Measurements from ENCODE around the gene SERP2.

The SERP2 gene

DNA sequence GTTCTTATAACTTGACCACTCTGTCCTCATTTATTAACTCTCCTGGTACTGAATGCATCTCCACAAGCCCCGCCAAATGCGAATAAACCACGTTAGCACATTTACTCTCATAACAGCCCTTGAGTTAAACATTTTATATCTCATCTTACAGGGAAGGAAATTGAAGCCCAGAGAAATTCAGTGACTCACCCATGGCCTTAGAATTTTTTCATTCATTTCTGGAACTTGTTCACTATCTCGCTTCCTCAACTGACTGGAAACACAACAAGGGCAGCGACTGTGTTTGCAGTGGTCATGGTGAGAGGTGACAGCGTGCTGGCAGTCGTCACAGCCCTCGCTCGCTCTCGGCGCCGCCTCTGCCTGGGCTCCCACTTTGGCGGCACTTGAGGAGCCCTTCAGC, 39.5 kb downstream of the SERP2 start:
- DNase-seq, result no peak

DNA sequence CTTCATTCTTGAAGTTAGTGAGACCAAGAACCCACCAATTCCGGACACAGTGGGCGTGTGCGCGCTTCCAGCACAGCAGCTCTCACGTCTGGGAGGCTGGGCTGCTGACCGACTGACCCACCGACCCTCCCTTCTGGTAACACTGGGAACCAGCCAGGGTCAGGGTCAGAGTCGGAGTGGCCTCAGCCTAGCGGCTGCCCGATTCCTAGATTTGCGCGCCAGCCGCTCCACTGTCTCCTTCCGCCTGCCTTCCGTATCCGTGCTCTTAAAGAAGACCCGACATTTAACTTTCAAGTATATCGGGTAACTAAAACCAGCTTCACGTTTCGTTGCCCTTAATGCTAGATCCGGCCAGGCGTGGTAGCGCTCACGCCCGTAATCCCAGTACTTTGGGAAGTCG, 41.1 kb downstream of the SERP2 start:
- no peak for DNase-seq

DNA sequence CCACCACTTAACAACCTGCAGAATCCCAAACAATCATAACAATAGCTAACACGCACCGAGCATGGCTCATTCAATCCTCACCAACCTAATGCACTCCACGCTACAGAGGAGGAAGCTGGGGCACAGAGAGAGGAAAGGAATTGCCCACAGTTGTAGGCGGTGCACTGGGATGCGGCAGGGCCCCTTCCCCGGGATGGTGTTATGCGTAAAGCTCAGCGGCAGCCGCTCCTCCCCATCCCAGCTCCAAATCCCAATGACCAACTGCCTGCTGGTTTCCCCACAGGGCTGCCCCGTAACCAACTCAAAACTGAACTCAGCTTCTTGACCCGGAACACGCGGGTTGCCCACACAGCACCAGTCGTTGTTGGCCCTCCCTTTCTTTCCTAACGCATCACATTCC, 42.2 kb downstream of the SERP2 start:
- no peak for DNase-seq

DNA sequence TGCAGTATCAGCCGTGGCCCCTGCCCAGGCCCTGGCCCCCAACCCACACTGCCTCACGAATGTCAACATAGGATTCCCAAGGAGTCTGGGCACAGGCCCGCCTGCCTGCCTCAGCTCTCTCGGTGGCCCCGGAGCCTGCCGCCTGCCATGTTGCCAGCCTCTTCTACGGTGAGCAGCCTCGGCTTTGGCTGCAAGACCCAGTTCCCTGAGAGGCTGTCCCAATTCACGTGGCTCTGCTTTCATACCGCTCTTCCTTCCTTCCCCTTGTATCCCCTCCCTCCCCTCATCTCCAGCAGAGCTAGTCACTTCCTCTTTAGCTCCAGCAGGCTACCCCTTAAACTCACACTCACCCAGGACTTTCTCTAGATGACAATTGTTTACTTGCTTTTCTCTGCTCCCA, 42.7 kb downstream of the SERP2 start:
- DNase-seq, result no peak

DNA sequence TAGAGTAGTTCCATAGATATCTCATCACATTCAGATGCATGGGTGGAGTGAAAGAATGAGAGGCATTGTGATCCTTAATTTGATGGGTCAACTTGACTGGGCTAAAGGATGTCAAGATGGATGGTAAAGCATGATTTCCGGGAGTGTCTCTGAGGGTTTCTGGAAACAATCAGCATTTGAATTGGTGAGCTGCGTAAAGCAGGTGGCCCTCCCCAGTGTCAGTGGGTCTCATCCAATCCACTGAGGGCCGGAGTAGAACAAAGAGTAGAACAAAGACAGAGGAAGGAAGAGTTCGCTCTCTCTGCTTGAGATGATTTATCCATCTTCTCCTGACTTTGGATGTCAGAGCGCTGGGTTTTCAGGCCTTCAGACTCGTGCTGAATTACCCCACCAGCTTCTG, 43.1 kb downstream of the SERP2 start:
- no peak for DNase-seq

DNA sequence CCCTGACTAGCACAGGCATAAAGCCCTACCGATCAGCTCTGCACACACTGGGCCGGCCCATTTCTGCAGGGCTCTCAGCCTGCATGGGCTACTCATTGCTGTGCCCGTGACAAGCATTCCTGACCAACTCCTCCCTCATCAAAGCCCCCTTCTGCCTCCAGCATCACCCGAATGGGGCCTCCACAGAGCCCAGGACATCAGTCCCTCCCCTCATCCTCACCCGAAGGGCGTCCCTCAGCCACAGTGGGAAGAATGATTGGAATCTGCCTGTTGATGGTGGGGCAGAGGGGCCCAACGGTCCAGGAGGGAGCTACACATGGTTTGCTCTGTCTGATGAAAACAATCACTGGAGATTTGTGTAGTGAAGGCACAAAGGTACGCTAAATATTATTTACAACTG, 43.8 kb downstream of the SERP2 start:
- DNase-seq, result no peak

DNA sequence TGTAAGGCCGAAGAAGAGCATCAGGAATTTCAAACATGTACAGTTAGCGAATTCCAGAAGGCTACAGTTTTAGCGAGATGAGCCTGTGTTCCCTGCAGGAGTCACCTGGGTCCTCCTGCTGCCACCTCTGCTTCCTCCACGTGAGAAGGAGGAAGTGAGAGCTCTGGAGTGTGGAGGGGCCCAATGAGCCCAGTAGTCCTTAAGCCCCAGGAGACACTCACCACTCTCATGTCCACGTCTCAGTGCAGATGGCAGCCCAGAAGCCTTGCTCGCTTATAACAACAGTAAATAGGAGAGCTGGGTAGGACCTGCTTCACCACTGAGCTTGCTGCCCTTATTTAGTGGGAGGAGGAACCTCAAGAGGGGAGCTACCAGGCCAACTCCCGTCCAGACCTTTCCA, 44.3 kb downstream of the SERP2 start:
- DNase-seq, result no peak

DNA sequence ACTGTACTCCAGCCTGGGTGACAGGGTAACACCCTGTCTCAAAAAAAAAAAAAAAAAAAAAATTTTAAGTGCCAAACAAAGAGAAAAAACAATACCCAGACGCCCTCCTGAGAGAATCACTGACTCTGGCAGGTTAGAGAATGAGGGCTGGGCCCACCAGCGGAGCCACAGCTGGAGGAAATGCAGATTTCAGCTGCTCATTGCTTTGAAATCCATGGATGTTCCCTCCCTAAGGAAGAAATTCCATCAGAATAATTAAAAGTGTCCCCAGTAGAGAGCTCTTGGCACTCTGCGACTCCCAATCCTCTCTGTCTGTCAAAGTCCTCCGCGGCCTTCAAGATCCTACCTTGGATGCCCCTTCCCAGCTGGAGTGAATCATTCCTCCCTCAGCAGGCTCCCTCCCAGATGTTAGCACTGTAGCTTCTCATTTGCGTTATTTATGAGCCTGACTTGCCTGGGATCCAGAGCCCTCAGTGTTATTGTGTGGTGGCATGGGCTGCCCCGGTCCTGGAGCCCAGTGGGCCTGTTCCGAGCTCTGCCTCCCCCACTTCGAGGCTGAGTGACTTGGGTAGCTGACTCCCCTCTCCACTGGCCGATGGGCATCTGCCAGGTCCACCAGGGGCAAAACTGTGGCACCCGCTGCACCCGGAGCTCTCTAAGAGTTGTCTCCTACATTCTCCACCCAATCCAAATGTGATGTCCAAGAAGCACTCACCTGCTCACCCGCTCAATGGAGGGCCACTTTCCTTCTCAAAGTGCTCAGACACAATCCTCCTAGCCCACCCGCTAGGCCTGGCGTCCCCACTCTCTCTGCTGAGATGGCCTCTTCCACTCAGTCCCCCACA, 47.0 kb downstream of the SERP2 start:
- no peak for DNase-seq

DNA sequence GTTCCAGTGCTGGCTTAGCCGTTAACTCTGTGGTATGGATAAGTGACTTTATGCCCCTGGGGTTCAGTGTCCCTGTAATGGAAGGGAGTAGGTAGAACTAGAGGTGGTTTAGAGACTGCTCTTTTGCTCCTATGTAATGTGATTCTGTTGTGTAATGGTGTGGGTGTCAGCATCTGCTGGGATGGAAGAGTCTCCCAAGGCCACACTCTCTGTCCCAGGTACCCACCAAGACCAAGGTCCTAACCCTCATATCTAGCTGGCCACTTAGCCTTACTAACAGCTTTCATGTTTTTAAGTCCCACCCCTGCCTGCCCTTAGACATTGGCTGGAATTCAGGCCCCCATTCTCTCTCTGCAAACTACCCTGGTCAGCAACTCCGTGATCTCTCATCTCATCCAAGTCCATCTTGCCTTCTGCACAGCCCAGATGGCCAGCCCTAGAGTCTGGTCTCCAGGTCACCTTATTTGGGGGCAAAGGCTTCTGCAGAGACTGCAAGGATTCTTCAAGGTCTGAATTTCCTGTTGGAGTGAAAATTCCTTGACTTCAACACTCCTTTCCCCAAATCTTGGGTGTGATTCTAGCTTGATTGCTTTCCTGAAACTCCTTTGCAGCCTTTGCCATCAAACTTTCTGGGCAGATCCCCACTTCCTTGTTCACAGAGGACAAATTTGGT, 48.4 kb downstream of the SERP2 start:
- DNase-seq, result no peak

DNA sequence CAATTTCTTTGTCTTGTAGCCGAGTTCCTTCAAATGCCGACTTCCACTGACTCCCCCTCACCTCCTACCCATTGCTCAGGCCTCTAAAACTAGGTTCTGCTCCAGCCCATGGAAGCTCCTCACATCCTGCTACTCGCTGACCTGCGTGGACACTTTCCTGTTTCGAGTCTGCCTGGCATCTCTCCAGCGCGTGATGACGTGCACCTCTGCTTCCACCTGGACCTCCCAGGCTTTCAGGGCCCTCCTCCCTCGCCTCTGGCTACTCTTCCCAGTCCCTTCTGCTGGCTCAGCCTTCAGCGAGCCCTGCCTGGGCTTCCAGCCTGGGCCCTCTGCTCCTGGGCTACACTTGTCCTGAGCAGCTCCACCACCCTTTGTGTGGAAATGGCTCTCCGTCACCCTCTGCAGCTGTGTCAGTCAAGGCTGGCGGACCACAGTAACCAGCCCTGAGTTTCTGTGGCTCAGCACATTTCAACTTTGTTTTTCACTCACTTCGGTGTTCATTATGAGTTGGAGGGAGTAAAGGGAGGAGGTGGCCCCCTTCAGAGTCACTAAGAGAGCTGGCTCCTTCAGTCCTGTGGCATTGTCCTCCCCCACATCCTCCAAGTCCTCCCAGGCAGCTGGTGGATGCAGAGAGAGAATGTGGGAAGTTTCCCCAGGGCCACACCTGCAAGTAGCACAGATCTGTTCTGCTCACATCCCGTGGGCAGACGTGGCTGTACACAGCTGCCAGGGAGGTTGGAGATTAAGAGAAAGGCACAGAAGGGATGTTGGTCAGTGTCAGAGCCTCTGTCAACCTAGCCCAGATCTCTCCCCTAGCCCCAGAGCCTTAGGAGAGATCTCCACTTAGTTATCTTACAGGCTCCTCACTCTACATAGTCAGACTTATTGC, 49.4 kb downstream of the SERP2 start:
- no peak for DNase-seq

DNA sequence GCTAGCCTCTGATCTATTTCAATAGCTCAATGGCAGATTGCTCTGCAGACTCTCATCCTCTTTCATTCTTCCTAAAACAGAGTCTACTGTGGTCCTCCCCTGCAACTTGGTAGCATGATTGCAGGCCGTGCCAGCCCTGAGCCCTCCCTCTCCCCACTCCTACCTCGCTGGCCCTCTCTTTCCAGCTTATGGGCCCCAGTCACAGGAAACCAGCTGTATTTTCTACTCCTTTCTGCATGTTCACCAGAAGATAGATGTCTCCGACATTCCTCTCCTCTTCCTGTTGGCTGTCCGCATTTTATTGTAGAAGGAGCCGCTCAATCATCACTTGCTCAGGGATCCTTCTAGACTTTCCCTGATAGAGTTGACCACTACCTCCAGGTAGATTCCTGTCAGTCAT, 50.2 kb downstream of the SERP2 start:
- DNase-seq, result no peak

DNA sequence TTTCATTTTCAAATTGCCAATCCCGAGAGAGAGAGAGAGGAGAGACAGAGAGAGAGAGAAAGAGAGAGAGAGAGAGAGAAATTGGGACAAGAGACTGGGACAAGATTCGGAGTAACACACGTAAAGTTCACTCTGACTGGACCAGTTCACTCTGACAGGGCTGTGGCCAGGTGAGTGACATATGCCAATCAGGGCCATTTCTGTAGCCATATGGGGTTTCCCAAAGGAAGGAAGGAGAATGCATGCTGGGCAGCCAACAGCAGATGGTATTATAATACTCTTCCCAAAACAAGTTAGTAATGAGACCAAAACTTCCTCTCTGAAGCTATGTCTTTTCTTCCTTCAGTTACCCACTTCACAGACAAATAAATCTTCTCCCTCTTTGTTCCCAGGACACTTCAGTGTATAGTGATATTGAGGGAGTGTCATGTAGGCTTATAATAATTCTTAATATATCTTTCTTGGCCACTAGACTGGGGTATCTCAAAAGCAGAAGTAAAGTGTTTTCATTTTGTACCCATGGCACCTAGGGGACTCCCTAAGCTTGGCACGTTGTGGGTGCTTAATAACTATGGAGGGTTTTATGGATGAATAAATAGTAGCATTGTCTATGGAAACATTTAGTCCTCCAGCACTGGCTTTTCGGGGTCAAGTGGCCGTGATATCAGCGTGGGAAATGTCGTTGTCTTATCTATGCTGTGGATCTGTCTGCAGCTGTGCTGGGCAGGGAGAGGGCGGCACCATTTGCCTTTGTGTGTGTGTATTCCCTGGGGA, 51.6 kb downstream of the SERP2 start:
- DNase-seq, result no peak

DNA sequence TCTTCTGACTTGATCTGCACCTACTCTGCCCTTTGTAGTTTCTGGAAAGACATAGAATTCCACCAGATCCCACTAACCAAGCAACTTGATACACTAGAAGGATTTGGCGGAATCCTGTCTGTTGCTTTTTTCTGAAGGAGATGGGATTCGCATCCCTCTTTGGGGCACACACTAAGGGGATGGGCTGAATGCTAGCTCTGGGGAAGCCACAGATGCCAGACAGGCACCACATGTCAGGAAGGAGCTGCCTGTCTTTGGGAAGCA, 52.1 kb downstream of the SERP2 start:
- DNase-seq, result no peak

DNA sequence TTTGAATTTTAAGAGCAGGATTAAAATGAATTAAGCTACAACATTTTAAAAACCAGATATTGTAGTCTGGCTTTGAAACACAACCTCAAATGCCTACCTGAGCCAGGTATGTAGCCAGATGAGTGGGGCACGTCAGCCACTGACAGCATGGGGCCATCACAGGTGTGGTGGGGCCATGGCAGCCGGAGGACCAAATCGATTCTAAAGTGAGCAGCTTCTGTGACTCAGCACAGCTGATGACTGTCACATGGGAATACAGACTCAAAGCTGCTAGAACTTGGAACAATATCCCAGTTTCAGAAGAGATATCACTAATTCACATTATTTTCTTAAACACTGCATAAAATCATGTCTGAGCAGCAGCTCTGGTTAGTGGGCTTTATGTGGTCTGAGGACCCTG, 52.8 kb downstream of the SERP2 start:
- DNase-seq, result no peak

DNA sequence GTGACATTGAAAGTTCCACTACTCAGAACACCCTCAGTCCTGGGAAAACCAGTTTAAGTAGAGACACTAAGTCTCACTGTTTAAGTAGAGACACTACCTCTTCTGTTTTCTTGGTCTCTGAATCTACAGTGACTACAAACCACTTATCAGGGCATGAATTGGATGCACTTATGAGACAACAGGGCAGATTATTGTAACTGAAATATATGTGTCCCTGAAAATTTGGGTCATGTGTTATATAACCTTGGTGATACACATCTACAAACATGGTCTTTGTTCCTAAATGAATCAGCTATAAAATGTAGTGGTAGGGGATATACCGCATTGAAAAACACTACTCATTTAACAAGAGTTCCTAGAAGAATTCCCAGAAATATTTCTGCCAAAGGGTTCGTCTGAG, 55.7 kb downstream of the SERP2 start:
- no peak for DNase-seq

DNA sequence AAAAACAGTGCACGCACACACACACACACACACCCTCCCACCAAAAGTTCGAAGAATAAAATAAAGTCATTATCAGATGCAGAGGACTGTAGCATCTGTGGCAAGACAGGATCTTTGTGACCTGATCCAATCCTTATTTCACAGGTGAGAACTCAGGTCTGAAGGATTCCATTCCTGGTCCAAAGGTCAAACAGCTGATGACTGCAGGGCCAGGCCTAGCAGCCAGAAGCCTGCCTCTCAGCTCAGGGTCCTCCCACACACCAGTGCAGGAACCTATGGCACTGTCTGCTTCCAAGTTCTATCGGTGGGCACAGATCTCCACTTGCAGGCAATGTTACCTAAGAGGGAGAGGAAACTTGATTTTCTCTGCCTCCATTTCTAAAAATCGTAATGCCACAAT, 57.5 kb downstream of the SERP2 start:
- no peak for DNase-seq

DNA sequence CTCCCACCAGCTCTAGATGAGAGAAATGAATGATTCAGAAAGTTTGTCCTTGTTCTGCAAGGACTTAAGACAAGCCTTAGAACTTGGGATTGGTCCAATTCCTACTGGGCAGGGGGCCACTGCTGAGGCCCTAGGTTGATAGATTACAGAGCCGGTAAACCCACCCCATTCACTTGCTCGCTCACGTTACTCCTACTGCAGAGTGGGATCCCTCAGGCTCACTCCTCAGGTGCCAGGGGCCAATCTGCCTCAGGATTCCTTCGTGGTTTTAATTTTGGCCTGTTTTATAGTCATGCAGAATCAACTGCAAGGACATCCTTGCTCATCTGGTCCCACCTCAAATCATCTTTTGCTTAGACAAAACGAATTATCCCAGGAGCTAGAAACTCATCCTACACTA, 59.0 kb downstream of the SERP2 start:
- no peak for DNase-seq

DNA sequence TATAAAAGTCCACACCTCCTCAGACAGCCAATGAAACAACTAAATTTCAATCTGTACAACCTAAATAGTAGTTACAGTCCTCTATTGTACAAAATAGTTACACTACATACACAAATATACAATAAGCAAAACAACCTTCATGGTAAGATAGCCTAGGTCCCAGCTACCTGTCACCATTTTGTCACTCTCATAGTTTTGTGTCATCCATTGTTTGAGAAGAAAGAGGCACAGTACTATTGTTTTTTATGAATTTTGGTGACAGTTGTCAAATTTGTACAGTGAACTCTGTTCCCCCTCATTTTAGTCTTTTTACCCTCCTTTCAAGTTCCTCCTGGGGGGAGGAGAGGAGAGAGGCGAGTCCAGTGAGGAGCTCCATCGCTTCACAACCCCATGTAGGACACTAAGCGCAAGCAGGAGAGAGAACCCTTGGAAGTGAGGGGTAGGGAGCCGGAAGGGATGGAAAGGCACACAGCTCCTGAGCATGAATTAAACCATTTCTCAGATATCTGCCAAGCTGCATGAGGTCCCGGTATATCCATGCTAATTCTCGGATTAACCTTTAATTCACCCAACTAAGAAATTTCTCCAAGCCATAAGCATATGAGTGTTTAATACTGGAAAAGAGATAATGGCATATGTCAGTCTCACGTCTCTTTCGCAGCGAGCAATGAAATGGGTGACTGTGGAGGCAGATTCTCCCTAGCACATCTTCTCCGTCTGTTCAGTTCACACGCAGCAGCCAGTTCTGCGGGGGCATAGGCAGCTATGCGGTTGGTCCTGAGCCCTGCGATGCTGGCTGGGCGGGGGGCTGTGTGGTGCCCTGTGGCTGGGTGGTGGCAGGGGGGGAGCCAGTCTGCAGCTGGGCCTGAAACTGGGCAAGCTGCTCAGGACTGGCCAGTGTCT, 60.5 kb downstream of the SERP2 start:
- DNase-seq, result no peak

DNA sequence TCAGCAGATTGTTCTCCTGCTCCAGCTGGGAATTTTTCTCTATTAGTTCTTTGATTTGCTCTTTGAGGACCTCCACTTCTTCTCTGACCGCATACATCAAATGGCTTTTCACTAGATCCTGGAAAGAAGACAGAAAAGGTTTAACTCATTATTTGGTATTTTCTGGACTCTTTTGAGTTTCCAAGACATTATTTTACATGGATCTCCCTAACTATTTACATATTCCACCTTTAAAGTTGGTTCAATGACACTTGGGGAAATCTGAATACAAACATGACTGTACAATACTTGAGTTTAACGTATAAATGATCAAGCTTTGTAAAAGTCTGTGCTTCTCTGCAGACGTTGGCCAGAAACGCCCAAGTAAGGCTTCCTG, 61.1 kb downstream of the SERP2 start:
- DNase-seq, result no peak

DNA sequence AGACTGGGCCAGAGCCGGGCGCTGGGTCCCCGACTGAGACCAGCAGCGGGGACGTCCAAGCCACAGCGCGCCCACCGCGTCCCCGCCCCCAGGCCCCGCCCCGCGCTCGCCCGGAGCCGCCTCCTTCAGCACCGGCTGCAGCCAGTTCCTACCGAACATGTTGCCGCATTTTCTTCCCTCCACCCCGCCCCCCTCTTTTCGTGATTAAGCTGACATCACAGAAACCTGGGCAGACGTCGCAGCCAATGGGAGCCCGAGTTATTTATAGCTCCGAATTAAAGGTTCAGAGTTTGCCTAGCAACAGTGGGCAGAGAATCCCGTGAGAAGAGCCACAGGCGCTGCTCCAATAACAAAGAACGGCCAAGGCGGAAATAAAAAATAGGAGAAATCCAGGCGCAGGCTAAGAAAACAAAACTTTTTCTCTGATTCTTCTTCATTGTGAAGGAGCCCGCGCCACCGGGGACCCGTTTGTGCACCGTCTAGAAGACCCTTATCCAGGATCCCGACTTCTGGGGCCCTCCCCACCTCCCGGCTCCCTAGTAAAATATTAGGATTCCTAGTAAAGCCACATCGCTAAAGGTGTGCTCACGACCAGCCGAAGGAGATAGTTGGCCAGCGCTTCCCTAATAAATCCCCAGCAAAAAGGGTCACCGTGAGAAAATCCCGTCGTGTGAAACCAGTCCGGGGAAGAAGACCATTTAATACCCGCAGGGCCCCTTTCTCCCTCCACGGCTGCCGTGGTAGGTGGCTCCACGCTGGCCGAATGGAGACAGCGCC, 61.7 kb downstream of the SERP2 start:
- DNase-seq, result peak; percentile 79

DNA sequence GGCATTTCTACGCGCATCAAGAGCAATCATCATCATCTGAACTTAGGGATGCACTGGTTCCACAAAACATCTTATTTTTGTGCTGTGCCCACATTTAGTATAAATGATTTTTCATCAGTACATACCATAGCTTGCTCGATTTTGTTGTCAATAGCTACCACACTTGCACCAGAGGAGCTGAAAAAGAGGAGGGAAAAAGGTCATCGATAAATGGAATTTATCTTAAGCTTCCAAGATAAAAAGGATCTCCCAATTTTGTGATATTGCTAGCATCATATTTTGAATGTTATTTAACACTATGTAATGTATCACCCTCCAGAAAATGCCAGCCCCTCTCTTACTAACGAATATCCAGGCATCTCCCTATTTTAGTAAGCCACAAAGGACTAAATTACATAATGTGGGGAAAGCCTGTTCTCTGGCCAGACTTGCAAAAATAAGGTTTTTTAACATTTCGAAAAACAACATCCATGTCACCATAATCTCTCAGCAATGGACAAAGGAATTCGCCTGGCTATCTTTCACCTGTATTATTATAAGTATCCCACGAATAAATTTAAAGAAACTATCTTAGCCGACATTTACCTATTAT, 62.4 kb downstream of the SERP2 start:
- DNase-seq, result no peak
